HS-5 (cell line): Measurements from ENCODE around the gene LMX1A.

Experiments
- DNase-seq: peaks from one replicate; pipeline ENCODE4 v3.0.0-alpha.2; 2012; ENCODE audit warnings: low read depth

LMX1A gene

DNA sequence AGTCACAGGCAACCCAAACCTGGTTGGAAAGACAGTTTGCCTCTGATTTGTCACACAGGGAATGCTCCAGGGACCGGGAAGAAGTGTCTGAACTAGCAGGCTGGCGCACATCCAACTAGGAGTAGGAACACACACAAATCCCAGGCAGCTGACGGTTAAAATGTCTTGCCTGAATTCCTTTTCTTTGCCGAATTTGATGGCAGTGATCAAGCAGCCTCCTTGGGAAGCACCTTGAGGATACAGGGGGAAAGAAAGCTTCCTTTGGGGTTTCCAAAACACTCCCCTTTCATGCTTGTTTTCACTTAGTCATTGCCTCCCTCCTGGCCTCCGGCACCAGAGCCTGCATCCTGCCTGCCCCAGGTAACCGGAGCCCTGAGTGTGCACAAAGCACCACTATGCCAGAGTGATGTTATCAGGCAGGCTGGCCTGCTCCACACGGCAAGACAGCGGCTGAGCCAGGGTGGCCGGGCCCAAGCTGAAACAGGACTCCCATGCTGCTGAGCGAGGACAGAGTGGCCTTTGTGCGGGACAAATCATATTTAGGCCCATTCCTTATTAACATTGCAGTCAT is 193.8 kb downstream of the LMX1A start:
- DNase-seq = no peak

DNA sequence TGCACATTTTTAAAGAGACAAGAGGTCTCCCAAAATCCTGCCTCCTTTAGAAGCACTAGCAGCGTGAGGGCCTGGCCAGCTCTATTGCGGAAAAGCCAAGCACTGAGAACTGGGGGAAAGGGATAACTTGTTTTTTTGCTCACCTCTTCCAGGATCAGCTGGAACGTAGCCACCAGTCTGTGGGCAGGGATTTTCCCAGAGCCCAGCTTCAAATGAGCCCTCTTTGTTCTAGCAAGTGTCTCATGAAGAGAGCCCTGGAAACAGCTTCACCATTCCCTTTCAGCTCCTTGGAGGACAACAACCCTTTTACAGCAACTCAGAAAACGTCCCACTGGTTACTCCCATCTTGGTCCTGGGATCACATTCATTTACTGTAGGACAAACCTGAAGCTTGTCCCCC is 195.4 kb downstream of the LMX1A start:
- no peak for DNase-seq

DNA sequence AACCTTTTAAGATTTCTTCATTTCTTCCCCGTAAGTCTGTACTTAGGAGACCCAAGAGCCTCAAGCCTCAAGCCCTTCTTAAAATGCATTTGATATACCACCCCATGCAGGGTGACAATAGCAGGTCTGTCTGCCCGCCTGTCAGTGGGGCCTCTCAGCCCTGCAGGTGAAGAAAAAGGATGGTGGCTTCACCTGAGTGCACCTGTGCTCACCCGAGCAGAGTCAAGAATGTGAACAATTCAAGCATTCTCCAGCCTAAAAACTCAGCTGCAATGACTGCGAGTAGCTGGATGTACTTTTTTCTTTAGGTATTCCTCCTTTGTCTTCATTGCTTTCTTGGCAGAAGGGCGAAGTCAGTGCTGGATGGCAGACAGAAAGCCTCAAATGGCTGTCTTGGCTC is 203.3 kb downstream of the LMX1A start:
- no peak for DNase-seq

DNA sequence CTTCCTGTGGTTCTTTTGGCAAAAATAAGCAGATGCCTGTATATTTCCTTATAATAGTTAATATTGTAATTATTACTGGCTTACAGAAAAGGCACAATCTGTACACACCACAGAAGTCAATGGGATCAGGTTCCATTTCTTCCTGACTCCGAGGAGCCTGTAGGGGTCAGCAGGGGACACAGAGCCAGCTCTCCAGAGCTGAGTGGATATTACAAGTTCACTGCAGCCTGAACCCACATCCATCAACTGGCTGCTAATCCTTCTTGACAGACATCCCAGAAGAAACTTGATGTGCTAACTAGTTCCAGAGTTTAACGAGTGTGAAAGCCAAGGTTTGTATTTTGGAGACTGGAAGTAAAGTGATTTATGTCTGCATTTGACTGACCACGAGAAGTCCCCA is 203.8 kb downstream of the LMX1A start:
- DNase-seq = no peak

DNA sequence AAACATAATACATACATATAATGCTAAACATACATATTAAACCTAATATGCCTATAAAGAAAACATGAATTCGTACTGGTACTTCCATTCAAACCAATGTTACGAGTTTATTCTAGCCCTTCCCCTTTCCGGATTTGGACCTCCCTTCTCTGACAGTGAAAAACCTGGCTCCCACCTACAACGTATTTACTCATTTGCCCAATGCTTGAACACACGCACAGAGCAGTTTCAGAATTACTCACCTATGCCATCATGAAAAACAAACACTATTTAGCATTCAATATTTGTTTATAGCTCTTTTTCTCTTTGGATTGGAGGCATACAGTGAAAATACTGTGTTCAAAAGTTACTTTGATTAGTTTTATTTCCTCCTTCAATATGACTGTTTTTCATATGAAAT is 204.4 kb downstream of the LMX1A start:
- no peak for DNase-seq
